Transverse colon (tissue), 4 donors: ENCODE results near the gene KLK7. TPM values are rescaled to one million over a fixed set of nuclear protein-coding genes. Genes with fewer than 3 reads are reported as not detected.
"Not testable (repeated sequence)": the region's sequence is repeated elsewhere in the genome, so short reads cannot be mapped to it uniquely, and the experiment has no call there.

Experiments
- DNase-seq: peaks from one replicate; pipeline ENCODE4 v3.0.0-alpha.2; 2019
- H3K27ac ChIP-seq, 4 donors: fragments of 200-600 bp; sonication (generic); 2 replicates each; pipeline ENCODE4 v1.5.1; 2016 to 2018; ENCODE audit warnings: inconsistent platforms in 4 of 4
- H3K27me3 ChIP-seq: fragments of 200-600 bp; sonication (generic); 2 replicates; pipeline ENCODE4 v1.5.1; 2017; ENCODE audit warnings: inconsistent platforms
- H3K36me3 ChIP-seq, 4 donors: fragments of 200-600 bp; sonication (generic); 2 replicates each; pipeline ENCODE4 v1.5.1; 2017 to 2019; ENCODE audit warnings: inconsistent platforms in 4 of 4
- H3K4me1 ChIP-seq, 4 donors: fragments of 200-600 bp; sonication (generic); 2 replicates each; pipeline ENCODE4 v1.5.1; 2017 to 2020; ENCODE audit warnings: inconsistent platforms in 4 of 4
- H3K4me3 ChIP-seq, 4 donors: fragments of 200-600 bp; sonication (generic); 1 replicate in 1 of 4; 2 replicates in 3 of 4; pipeline versions ENCODE4 v1.5.1 to v1.6.1; 2017 to 2019; ENCODE audit warnings: inconsistent platforms in 4 of 4
- H3K9me3 ChIP-seq, 2 donors: fragments of 200-600 bp; sonication (generic); 2 replicates each; pipeline ENCODE4 v1.5.1; 2017 to 2019; ENCODE audit warnings: inconsistent platforms in 2 of 2
- EP300 ChIP-seq: sonication (generic); formaldehyde crosslinking; IDR thresholded peaks from one replicate; pipeline ENCODE4 v1.6.1; 2017; ENCODE audit warnings: antibody characterized with exemption, low read depth
- POLR2A ChIP-seq: fragments of 450-650 bp; IDR thresholded peaks from one replicate; pipeline ENCODE4 v1.6.1; 2016; ENCODE audit warnings: antibody characterized with exemption, mild to moderate bottlenecking, moderate library complexity
- POLR2AphosphoS5 ChIP-seq, 3 donors: sonication (generic); formaldehyde crosslinking; IDR thresholded peaks; one replicate each; pipeline ENCODE4 v1.6.1; 2016; ENCODE audit warnings: antibody characterized with exemption in 3 of 3
- WGBS, 2 donors: methylation state at CpG; one replicate each; pipeline ENCODE4 v1.1.5; 2018; ENCODE audit warnings: low coverage in 1 of 2; 5-methylcytosine and 5-hydroxymethylcytosine counted together
- in situ Hi-C, 4 donors: fragments of 200-750 bp; cut with MboI; loops; one replicate each; pipeline versions ENCODE4 v1.15.0 to v1.15.1; 2017; ENCODE audit warnings: low sequenced_read_pairs in 3 of 4, low pct_ligation_motif_present in 1 of 4, low pct_unique_long_range_greater_than_20kb in 1 of 4
- intact Hi-C: fragments of 100-400 bp; cut with DNase I; formaldehyde crosslinking; loops from one replicate; pipeline ENCODE4 v1.15.1; 2023; ENCODE audit warnings: low total_unique reads
- total RNA-seq, 4 donors: library from RNA; depleted of rRNA; stranded (reverse); fragments of >200 nt; gene quantifications; one replicate each; pipeline ENCODE4 v1.1.0, GENCODE V29; 2016
- TF ChIP-seq, protein P1 (sequence below), 5 experiments: fragments of 200-600 bp in 3 of 5; fragments of 450-650 bp in 2 of 5; sonication (generic) in 3 of 5; IDR thresholded peaks; 1 replicate in 2 of 5; 2 replicates in 3 of 5; pipeline ENCODE4 v1.5.1; 2016 to 2017; ENCODE audit warnings: antibody characterized with exemption in 5 of 5, inconsistent platforms in 3 of 5, mild to moderate bottlenecking in 2 of 5, moderate library complexity in 1 of 5

The KLK7 gene
- total RNA-seq, 4 donors from 2014 or later: not detected

DNA sequence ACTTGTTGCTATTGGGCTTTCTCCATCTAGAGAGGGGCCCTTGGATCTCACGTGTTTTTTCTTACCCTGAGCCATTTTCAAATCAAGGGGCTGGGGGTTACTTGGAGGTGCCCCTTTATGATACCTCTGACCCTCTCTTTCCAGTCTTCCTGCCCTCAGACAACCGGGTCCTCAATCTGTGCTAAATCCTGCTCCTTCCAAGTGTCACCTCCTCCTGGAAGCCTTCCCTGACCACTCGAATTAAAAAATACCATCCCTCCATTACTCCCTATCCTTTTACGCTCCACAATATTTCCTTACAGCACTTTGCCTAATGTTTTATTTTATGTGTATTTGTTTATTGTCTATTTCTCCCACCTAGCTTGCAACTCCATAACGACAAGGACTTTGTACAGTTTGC, 14.3 kb upstream of the KLK7 start:
- Histone ChIP-seq H3K4me3 (no peak overlapping the region), H3K36me3 (no peaks in the 10 kb centered on the region), H3K9me3 (no peaks in the 10 kb centered on the region), H3K27me3 (peaks cover 41% of the 10 kb centered on the region), H3K27ac (no peak overlapping the region), H3K4me1 (no peaks in the 10 kb centered on the region)
- WGBS, 2 donors: 31 to 52% methylated on average over 4 to 5 of the region's 5 CpGs
- intact Hi-C loops: no loop called here
- in situ Hi-C loops: no loop called here
- DNase-seq: no peak
- TF ChIP-seq, protein P1, sequence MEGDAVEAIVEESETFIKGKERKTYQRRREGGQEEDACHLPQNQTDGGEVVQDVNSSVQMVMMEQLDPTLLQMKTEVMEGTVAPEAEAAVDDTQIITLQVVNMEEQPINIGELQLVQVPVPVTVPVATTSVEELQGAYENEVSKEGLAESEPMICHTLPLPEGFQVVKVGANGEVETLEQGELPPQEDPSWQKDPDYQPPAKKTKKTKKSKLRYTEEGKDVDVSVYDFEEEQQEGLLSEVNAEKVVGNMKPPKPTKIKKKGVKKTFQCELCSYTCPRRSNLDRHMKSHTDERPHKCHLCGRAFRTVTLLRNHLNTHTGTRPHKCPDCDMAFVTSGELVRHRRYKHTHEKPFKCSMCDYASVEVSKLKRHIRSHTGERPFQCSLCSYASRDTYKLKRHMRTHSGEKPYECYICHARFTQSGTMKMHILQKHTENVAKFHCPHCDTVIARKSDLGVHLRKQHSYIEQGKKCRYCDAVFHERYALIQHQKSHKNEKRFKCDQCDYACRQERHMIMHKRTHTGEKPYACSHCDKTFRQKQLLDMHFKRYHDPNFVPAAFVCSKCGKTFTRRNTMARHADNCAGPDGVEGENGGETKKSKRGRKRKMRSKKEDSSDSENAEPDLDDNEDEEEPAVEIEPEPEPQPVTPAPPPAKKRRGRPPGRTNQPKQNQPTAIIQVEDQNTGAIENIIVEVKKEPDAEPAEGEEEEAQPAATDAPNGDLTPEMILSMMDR (IDR thresholded peaks at IDR 0.05): no peak
- no peak for TF ChIP-seq EP300
- TF ChIP-seq POLR2AphosphoS5 (IDR thresholded peaks at IDR 0.05): no peak
- no peak for TF ChIP-seq POLR2A

DNA sequence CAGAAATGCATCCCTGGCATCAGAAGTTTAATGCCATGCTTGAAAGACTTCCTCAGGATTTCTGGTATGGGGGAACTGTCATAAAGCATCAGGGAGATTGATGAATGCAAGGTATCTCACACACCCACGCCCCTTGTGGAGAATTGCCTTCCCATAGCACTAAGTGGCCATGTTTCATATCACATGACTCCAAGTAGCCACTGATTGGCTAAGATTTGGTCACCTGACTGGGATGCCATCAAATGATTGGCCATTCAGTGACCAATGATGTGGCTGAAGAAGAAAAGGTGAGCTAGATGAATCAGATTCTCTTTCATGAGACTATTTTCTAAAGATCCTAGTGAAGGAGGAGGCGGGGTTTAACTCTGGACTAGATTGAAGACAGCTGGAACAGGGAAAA, 10.4 kb upstream of the KLK7 start:
- in situ Hi-C loops: no loop called here
- Histone ChIP-seq H3K27me3 (peaks cover 7% of the 10 kb centered on the region), H3K9me3 (no peaks in the 10 kb centered on the region), H3K36me3 (no peaks in the 10 kb centered on the region), H3K27ac (no peak overlapping the region), H3K4me3 (no peak overlapping the region), H3K4me1 (no peaks in the 10 kb centered on the region)
- intact Hi-C loops: no loop called here
- TF ChIP-seq EP300 (no peak), POLR2A (no peak), POLR2AphosphoS5 (IDR thresholded peaks at IDR 0.05) (no peak)
- TF ChIP-seq, protein P1 (IDR thresholded peaks at IDR 0.05): no peak
- WGBS, 2 donors: 60 to 63% methylated on average over 2 of the region's 2 CpGs
- DNase-seq: no peak

GRCh38 chr19:50992666-50993035, 8.9 kb upstream of the KLK7 start:
- Histone ChIP-seq H3K4me3 (no peak overlapping the region), H3K27ac (no peak overlapping the region), H3K36me3 (no peaks in the 10 kb centered on the region), H3K4me1 (no peaks in the 10 kb centered on the region), H3K9me3 (no peaks in the 10 kb centered on the region), H3K27me3 (peaks cover 2% of the 10 kb centered on the region)
- TF ChIP-seq POLR2AphosphoS5 (IDR thresholded peaks at IDR 0.05): no peak
- TF ChIP-seq EP300: no peak
- WGBS, 2 donors: 45 to 46% methylated on average over 2 of the region's 2 CpGs
- intact Hi-C loops: no loop called here
- DNase-seq: no peak
- in situ Hi-C loops: no loop called here

DNA sequence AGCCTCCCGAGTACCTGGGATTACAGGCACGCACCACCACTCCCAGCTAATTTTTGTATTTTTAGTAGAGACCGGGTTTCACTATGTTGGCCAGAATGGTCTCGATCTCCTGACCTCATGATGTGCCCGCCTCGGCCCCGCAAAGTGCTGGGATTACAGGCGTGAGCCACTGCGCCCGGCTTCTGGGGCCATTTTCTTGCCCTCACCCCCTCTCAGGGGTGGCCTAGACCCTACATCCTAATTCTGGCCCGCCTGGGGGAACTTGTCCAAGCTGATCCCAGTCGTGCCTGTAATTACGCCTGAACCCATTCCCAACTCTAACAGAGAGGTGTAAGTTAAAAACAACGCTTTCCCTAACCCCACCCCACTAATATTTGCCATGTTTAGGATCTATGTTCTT, 699 bp upstream of the KLK7 start:
- intact Hi-C loops, DNase-seq, H3K4me3 ChIP-seq, H3K36me3 ChIP-seq, in situ Hi-C loops, H3K9me3 ChIP-seq, H3K4me1 ChIP-seq, H3K27ac ChIP-seq: not testable (repeated sequence)
- H3K27me3 ChIP-seq: peaks cover 39% of the 10 kb centered on the region
- WGBS, 2 donors: 80 to 83% methylated on average over 5 to 14 of the region's 14 CpGs

GRCh38 chr19:50982186-50982585, 1.5 kb downstream of the KLK7 start:
- H3K4me3 ChIP-seq: no peak overlapping the region
- intact Hi-C loops: no loop called here
- H3K4me1 ChIP-seq: no peaks in the 10 kb centered on the region
- 39% methylated on average over 2 of the region's 4 CpGs; no CpG with 5 or more reads in 1 of the 2 donors for WGBS, 2 donors
- peaks cover 33% of the 10 kb centered on the region for H3K27me3 ChIP-seq
- H3K9me3 ChIP-seq: no peaks in the 10 kb centered on the region
- DNase-seq: no peak
- in situ Hi-C loops: no loop called here
- H3K36me3 ChIP-seq: no peaks in the 10 kb centered on the region
- TF ChIP-seq POLR2A (no peak), EP300 (no peak)
- TF ChIP-seq, protein P1 (IDR thresholded peaks at IDR 0.05): no peak
- no peak overlapping the region for H3K27ac ChIP-seq
